Measurements from ENCODE around the gene CDH4.
A peak's percentile ranks its signal among the peaks of the same experiment; 100 is the strongest.
"Not testable (repeated sequence)": the region's sequence is repeated elsewhere in the genome, so short reads cannot be mapped to it uniquely, and the experiment has no call there.

CDH4 gene

GRCh38 chr20:61253640-61254511 lies 1.8 kb downstream of the CDH4 start:
- no peak for DNase-seq

- DNase-seq: no peak
Observed at GRCh38 chr20:61254881-61255626, 3.0 kb downstream of the CDH4 start.

GRCh38 chr20:61256365-61256764 lies 4.3 kb downstream of the CDH4 start:
- DNase-seq: no peak

- DNase-seq: no peak
Observed at GRCh38 chr20:61256824-61257223, 4.8 kb downstream of the CDH4 start.

GRCh38 chr20:61257611-61258010 lies 5.5 kb downstream of the CDH4 start:
- no peak for DNase-seq

- DNase-seq: no peak
Observed at GRCh38 chr20:61259741-61260140, 7.7 kb downstream of the CDH4 start.

GRCh38 chr20:61260905-61261304 lies 8.8 kb downstream of the CDH4 start:
- DNase-seq: no peak

GRCh38 chr20:61262036-61262435 lies 10.0 kb downstream of the CDH4 start:
- DNase-seq: no peak

GRCh38 chr20:61262514-61262913 lies 10.5 kb downstream of the CDH4 start:
- DNase-seq: no peak

- peak in 1 of 5 experiments; percentile 12 for DNase-seq
Observed at GRCh38 chr20:61263084-61263695, 11.1 kb downstream of the CDH4 start.

- no peak for DNase-seq
Observed at GRCh38 chr20:61263938-61264337, 11.9 kb downstream of the CDH4 start.

- no peak for DNase-seq
Observed at GRCh38 chr20:61267241-61267640, 15.2 kb downstream of the CDH4 start.

GRCh38 chr20:61268024-61268423 lies 16.0 kb downstream of the CDH4 start:
- no peak for DNase-seq

GRCh38 chr20:61271312-61272231 lies 19.5 kb downstream of the CDH4 start:
- no peak for DNase-seq

GRCh38 chr20:61273024-61273423 lies 21.0 kb downstream of the CDH4 start:
- DNase-seq: not testable (repeated sequence)

GRCh38 chr20:61273666-61274065 lies 21.6 kb downstream of the CDH4 start:
- not testable (repeated sequence) for DNase-seq

- DNase-seq: no peak
Observed at GRCh38 chr20:61274326-61274725, 22.3 kb downstream of the CDH4 start.

GRCh38 chr20:61278296-61278695 lies 26.2 kb downstream of the CDH4 start:
- no peak for DNase-seq

GRCh38 chr20:61279621-61280150 lies 27.6 kb downstream of the CDH4 start:
- DNase-seq: no peak

- DNase-seq: no peak
Observed at GRCh38 chr20:61280217-61280980, 28.3 kb downstream of the CDH4 start.

GRCh38 chr20:61281286-61281795 lies 29.3 kb downstream of the CDH4 start:
- no peak for DNase-seq
